ENCODE measurements around the gene USP32.

USP32 gene

GRCh38 chr17:60167065-60167741 lies 224.7 kb downstream of the USP32 start:
- in situ Hi-C loops (cut with MboI; ENCODE audit: low pct_unique_long_range_greater_than_20kb, low sequenced_read_pairs, unreplicated experiment), result no loop called here
- no peak for TF ChIP-seq CTCF (IDR thresholded peaks at IDR 0.05; ENCODE audit: extremely low read depth, insufficient read depth, missing control alignments)

DNA sequence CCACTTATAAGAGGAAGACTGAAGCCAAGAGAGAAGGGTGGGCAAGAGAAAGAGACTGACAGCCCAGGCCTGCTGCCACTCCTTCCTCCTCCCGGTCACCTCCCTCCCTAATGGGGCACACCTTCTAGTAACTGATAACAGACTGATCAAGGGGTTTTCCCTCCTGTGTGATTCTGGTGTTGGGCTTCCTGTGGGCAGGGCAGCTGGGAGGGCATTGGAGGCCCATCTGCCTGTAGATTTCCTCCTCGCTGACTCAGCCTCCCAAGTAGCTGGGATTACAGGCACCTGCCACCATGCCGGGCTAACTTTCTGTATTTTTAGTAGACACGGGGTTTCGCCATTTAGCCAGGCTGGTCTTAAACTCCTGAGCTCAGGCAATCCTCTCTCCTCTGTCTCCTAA lies 226.0 kb downstream of the USP32 start:
- no peak for TF ChIP-seq CTCF (IDR thresholded peaks at IDR 0.05; ENCODE audit: extremely low read depth, insufficient read depth, missing control alignments)
- no peak for DNase-seq (ENCODE audit: low spot score)
- in situ Hi-C loops (cut with MboI; ENCODE audit: low pct_unique_long_range_greater_than_20kb, low sequenced_read_pairs, unreplicated experiment), result no loop called here

More at GRCh38 chr17:60167065-60167741, 224.7 kb downstream of the USP32 start:
- no peak for DNase-seq (ENCODE audit: low spot score)

- in situ Hi-C loops (cut with MboI; ENCODE audit: low pct_unique_long_range_greater_than_20kb, low sequenced_read_pairs, unreplicated experiment), result no loop called here
- no peak for DNase-seq (ENCODE audit: low spot score)
- TF ChIP-seq CTCF (IDR thresholded peaks at IDR 0.05; ENCODE audit: extremely low read depth, insufficient read depth, missing control alignments), result no peak
Measured at GRCh38 chr17:60165223-60165622, 226.7 kb downstream of the USP32 start.

- DNase-seq (ENCODE audit: low spot score), result no peak
- in situ Hi-C loops (cut with MboI; ENCODE audit: low pct_unique_long_range_greater_than_20kb, low sequenced_read_pairs, unreplicated experiment), result no loop called here
- TF ChIP-seq CTCF (IDR thresholded peaks at IDR 0.05; ENCODE audit: extremely low read depth, insufficient read depth, missing control alignments), result no peak
Measured at GRCh38 chr17:60164697-60165096, 227.2 kb downstream of the USP32 start.

- no peak for TF ChIP-seq CTCF (IDR thresholded peaks at IDR 0.05; ENCODE audit: extremely low read depth, insufficient read depth, missing control alignments)
- in situ Hi-C loops (cut with MboI; ENCODE audit: low pct_unique_long_range_greater_than_20kb, low sequenced_read_pairs, unreplicated experiment), result no loop called here
- DNase-seq (ENCODE audit: low spot score), result no peak
Measured at GRCh38 chr17:60164164-60164563, 227.8 kb downstream of the USP32 start.

DNA sequence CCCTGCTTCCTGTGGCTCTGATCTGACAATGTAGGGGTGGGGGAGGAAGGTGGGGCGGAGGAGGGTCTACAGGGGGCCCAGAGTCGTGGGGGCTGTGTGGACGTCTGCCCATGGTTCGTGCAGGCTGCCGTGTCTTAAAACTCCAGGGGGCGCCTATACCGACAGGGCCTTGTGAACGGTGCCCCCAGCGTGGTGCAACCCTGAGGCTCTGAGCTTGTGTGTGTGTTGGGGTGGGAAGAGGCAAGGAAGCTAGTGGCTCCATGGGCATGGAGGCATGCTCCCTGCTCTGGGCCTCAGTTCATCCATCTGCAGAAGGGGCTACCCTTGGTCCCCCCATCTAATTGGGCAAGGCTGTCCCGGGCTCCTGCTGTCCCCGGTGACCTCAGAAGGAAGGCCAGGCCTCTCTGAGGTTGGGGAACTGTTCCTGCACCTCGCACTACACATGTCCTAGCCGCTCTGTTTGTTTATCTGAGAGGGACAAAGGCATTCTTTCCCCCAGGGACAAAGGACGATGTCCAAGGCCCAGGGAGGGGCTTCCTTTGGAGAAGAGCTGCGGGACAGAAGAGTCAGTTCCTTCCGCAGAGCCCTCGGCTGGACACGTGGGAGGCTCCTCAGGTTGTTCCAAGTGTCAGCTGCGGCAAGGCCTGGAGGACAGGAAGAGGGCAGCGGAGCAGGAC lies 228.7 kb downstream of the USP32 start:
- no peak for DNase-seq (ENCODE audit: low spot score)
- TF ChIP-seq CTCF (IDR thresholded peaks at IDR 0.05; ENCODE audit: extremely low read depth, insufficient read depth, missing control alignments), result peak; percentile 18
- in situ Hi-C loops (cut with MboI; ENCODE audit: low pct_unique_long_range_greater_than_20kb, low sequenced_read_pairs, unreplicated experiment), result no loop called here

All from GM13977 (cell line).